ENCODE measurements around the gene STK36. TPM values are rescaled to one million over a fixed set of nuclear protein-coding genes. Genes with fewer than 3 reads are reported as not detected.

Gene STK36
- total and polyA plus RNA-seq, 4 experiments from 2014 or later: 3.7 to 27.3 (median 15.1) TPM

DNA sequence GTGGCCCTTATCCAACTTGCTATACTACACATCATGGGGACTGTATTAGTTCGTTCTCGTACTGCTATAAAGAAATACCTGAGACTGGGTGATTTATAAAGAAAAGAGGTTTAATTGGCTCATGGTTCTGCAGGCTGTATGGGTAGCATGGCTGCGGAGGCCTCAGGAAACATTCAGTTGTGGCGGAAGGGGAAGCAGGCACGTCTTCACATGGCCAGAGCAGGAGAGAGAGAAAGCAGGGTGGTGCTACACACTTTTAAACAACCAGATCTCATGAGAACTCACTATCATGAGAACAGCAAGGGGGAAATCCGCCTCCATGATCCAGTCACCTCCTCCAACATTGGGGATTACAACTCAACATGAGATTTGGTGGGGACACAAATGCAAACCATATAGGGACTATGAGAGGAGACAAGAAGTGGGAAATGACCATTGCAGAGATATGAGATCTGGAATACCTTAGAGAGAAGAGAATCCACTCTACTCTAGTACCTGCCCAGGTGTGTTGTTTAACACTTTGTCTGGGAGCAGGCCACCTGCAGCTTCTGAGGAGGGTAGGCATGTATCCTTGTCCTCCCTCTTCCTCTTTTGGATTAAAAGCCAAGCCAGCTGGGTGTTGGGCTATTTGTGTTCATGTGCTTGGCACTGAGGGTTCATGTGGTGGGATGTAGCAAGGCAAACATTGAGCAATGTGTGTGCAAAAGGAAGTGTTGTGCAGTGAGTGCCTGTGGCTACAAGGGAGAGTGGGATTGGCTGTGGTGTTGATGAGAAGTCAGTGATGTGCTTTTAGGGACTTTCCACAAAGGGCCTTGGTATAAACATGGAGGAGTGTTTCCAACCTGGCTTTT is 61.5 kb downstream of the STK36 start:
- POLR2A ChIA-PET (ENCODE audit: partially characterized antibody): no interaction called here
- Histone ChIP-seq H3K4me1 (ENCODE audit: insufficient read depth, low read length) (peaks cover 11% of the 10 kb centered on the region), H3K9me3 (ENCODE audit: control insufficient read depth in 1 of 2, low read length in 2 of 2) (no peaks in the 10 kb centered on the region), H3K27me3 (ENCODE audit: insufficient read depth, low read length) (no peaks in the 10 kb centered on the region), H3K4me3 (ENCODE audit: low read length in 2 of 2) (no peak overlapping the region), H3K27ac (ENCODE audit: low read depth, low read length) (no peak overlapping the region), H3K36me3 (ENCODE audit: insufficient read depth, low read length) (peaks cover 3% of the 10 kb centered on the region)
- intact Hi-C loops (cut with micrococcal nuclease): no loop called here
- peak in 2 of 5 donors; percentile 22 to 48 for DNase-seq
- peaks cover 13 to 17% (median 13%) of the 10 kb centered on the region in 4 donors for H3K4me1 Mint-ChIP-seq
- H3K4me3 Mint-ChIP-seq: no peak overlapping the region
- H3K27me3 Mint-ChIP-seq: no peaks in the 10 kb centered on the region
- peaks cover 36 to 39% of the 10 kb centered on the region in 2 donors for H3K36me3 Mint-ChIP-seq
- peak overlapping the region in 4 of 7 donors; percentile 19 to 71 (median 24) for H3K27ac Mint-ChIP-seq
- CTCF ChIA-PET (ENCODE audit: partially characterized antibody): no interaction called here
- H3K9me3 Mint-ChIP-seq: no peaks in the 10 kb centered on the region

DNA sequence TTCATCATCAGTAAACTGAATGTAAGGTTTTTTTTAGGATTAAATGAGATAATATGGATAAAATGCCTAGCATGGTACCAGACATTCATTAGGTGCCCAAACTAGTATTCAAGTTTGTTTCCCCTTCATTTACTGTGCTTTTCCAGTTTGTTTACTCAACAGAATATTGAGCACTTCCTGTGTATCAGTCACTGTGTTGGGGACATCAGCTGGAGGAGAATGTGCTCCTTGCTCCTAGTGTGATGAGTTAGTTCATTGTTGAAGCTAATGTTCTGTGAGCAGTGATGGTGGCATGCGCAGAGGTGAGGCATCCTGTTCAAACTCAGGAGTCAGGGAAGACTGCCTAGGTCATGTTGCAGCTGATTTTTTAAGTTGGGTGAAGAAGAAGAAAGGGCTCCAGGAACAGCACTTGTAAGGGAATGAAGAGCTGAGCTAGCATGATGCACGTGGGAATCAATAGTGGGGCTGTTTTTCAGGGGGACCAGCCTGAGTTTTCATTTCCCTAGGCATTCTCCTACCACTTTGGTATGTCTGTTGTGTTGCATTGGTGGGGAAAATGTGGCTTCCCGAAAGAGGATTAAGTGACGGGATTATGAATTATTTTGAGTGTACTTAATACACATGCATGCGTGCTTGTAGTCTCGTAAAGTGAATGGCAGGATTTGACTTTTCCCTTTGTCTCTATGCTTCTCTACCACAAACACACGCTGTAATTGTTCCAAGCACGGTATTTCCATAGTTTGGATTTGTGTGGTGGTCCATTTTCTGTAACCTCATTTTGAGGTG is 62.5 kb downstream of the STK36 start:
- peaks cover 11% of the 10 kb centered on the region for H3K4me1 ChIP-seq (ENCODE audit: insufficient read depth, low read length)
- POLR2A ChIA-PET (ENCODE audit: partially characterized antibody): no interaction called here
- no peak overlapping the region for H3K27ac ChIP-seq (ENCODE audit: low read depth, low read length)
- Mint-ChIP-seq H3K9me3 (no peaks in the 10 kb centered on the region), H3K27me3 (no peaks in the 10 kb centered on the region), H3K4me1 (peaks cover 13 to 17% (median 13%) of the 10 kb centered on the region in 4 donors), H3K36me3 (peaks cover 37 to 48% of the 10 kb centered on the region in 2 donors), H3K27ac (peak overlapping the region in 2 of 7 donors; percentile 43 to 55), H3K4me3 (no peak overlapping the region)
- no peak overlapping the region for H3K4me3 ChIP-seq (ENCODE audit: low read length in 2 of 2)
- CTCF ChIA-PET (ENCODE audit: partially characterized antibody): no interaction called here
- no peaks in the 10 kb centered on the region for H3K27me3 ChIP-seq (ENCODE audit: insufficient read depth, low read length)
- intact Hi-C loops (cut with micrococcal nuclease): no loop called here
- no peak for DNase-seq
- peaks cover 11% of the 10 kb centered on the region for H3K36me3 ChIP-seq (ENCODE audit: insufficient read depth, low read length)
- H3K9me3 ChIP-seq (ENCODE audit: control insufficient read depth in 1 of 2, low read length in 2 of 2): no peaks in the 10 kb centered on the region

- peaks cover 48 to 62% of the 10 kb centered on the region in 2 donors for H3K36me3 Mint-ChIP-seq
- Histone ChIP-seq H3K4me1 (ENCODE audit: insufficient read depth, low read length) (peaks cover 11% of the 10 kb centered on the region), H3K27ac (ENCODE audit: low read depth, low read length) (no peak overlapping the region), H3K9me3 (ENCODE audit: control insufficient read depth in 1 of 2, low read length in 2 of 2) (no peaks in the 10 kb centered on the region), H3K4me3 (ENCODE audit: low read length in 2 of 2) (no peak overlapping the region), H3K36me3 (ENCODE audit: insufficient read depth, low read length) (peaks cover 11% of the 10 kb centered on the region), H3K27me3 (ENCODE audit: insufficient read depth, low read length) (no peaks in the 10 kb centered on the region)
- no peak for DNase-seq
- ChIA-PET CTCF (ENCODE audit: partially characterized antibody) (interaction anchor here (1.0 kb wide), 1 partner anchor 88 kb away, joined by 3 read pairs; no protein-coding TSS in a partner anchor), POLR2A (ENCODE audit: partially characterized antibody) (no interaction called here)
- intact Hi-C loops (cut with micrococcal nuclease): no loop called here
- no peaks in the 10 kb centered on the region for H3K9me3 Mint-ChIP-seq
- H3K4me3 Mint-ChIP-seq: no peak overlapping the region
- H3K4me1 Mint-ChIP-seq: peaks cover 13 to 17% (median 13%) of the 10 kb centered on the region in 4 donors
- no peaks in the 10 kb centered on the region for H3K27me3 Mint-ChIP-seq
- H3K27ac Mint-ChIP-seq: no peak overlapping the region
Observed at GRCh38 chr2:218736531-218736930, 64.6 kb downstream of the STK36 start.

GRCh38 chr2:218743068-218743467 is 71.2 kb downstream of the STK36 start:
- no peaks in the 10 kb centered on the region for H3K4me1 ChIP-seq (ENCODE audit: insufficient read depth, low read length)
- no peaks in the 10 kb centered on the region for H3K27me3 ChIP-seq (ENCODE audit: insufficient read depth, low read length)
- no peaks in the 10 kb centered on the region for H3K9me3 ChIP-seq (ENCODE audit: control insufficient read depth in 1 of 2, low read length in 2 of 2)
- POLR2A ChIA-PET (ENCODE audit: partially characterized antibody): no interaction called here
- Mint-ChIP-seq H3K9me3 (no peaks in the 10 kb centered on the region), H3K4me1 (peaks cover 0 to 2% (median 0%) of the 10 kb centered on the region in 4 donors), H3K36me3 (peaks cover 66 to 71% of the 10 kb centered on the region in 2 donors), H3K27ac (peak overlapping the region in 1 of 7 donors; percentile 31), H3K27me3 (no peaks in the 10 kb centered on the region), H3K4me3 (no peak overlapping the region)
- H3K36me3 ChIP-seq (ENCODE audit: insufficient read depth, low read length): peaks cover 38% of the 10 kb centered on the region
- intact Hi-C loops (cut with micrococcal nuclease): no loop called here
- H3K27ac ChIP-seq (ENCODE audit: low read depth, low read length): no peak overlapping the region
- CTCF ChIA-PET (ENCODE audit: partially characterized antibody): no interaction called here
- DNase-seq: no peak
- H3K4me3 ChIP-seq (ENCODE audit: low read length in 2 of 2): no peak overlapping the region

GRCh38 chr2:218744615-218745014 is 72.7 kb downstream of the STK36 start:
- H3K27ac Mint-ChIP-seq: no peak overlapping the region
- Histone ChIP-seq H3K4me1 (ENCODE audit: insufficient read depth, low read length) (no peaks in the 10 kb centered on the region), H3K4me3 (ENCODE audit: low read length in 2 of 2) (no peak overlapping the region), H3K27ac (ENCODE audit: low read depth, low read length) (no peak overlapping the region), H3K27me3 (ENCODE audit: insufficient read depth, low read length) (no peaks in the 10 kb centered on the region), H3K36me3 (ENCODE audit: insufficient read depth, low read length) (peaks cover 34% of the 10 kb centered on the region), H3K9me3 (ENCODE audit: control insufficient read depth in 1 of 2, low read length in 2 of 2) (no peaks in the 10 kb centered on the region)
- H3K9me3 Mint-ChIP-seq: no peaks in the 10 kb centered on the region
- no peak overlapping the region for H3K4me3 Mint-ChIP-seq
- ChIA-PET POLR2A (ENCODE audit: partially characterized antibody) (no interaction called here), CTCF (ENCODE audit: partially characterized antibody) (no interaction called here)
- H3K36me3 Mint-ChIP-seq: peaks cover 65 to 67% of the 10 kb centered on the region in 2 donors
- DNase-seq: no peak
- H3K27me3 Mint-ChIP-seq: no peaks in the 10 kb centered on the region
- peaks cover 0 to 2% (median 0%) of the 10 kb centered on the region in 4 donors for H3K4me1 Mint-ChIP-seq
- intact Hi-C loops (cut with micrococcal nuclease): no loop called here

DNA sequence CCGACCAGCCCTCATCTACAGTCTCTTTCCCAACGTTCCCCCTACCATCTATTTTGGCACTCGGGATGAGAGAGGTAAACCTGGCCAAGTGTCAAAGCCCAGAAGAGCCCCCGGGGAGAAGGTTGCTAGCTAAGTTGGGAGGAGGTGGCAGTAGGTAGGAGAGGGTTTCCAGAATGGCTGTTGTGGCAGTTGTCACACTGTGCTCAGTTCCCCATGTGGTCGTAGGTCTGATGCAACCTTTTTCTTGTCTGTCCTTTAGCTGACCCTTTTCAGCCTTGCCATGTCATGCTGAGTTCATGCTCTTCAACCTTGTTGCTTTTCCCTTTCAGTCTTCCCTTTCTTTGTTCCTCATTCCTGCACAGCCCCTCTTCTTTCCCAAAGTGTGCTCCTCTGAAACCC is 73.3 kb downstream of the STK36 start:
- peak overlapping the region in 2 of 7 donors; percentile 16 to 24 for H3K27ac Mint-ChIP-seq
- POLR2A ChIA-PET (ENCODE audit: partially characterized antibody): no interaction called here

More for the DNA sequence above, 73.3 kb downstream of the STK36 start:
- Histone ChIP-seq H3K27me3 (ENCODE audit: insufficient read depth, low read length) (no peaks in the 10 kb centered on the region), H3K36me3 (ENCODE audit: insufficient read depth, low read length) (peaks cover 39% of the 10 kb centered on the region), H3K9me3 (ENCODE audit: control insufficient read depth in 1 of 2, low read length in 2 of 2) (no peaks in the 10 kb centered on the region), H3K4me3 (ENCODE audit: low read length in 2 of 2) (no peak overlapping the region), H3K4me1 (ENCODE audit: insufficient read depth, low read length) (no peaks in the 10 kb centered on the region), H3K27ac (ENCODE audit: low read depth, low read length) (no peak overlapping the region)
- CTCF ChIA-PET (ENCODE audit: partially characterized antibody): no interaction called here
- no peak for DNase-seq
- peaks cover 66 to 67% of the 10 kb centered on the region in 2 donors for H3K36me3 Mint-ChIP-seq
- H3K4me1 Mint-ChIP-seq: peaks cover 0 to 2% (median 0%) of the 10 kb centered on the region in 4 donors
- intact Hi-C loops (cut with micrococcal nuclease): no loop called here
- H3K9me3 Mint-ChIP-seq: no peaks in the 10 kb centered on the region
- no peak overlapping the region for H3K4me3 Mint-ChIP-seq
- no peaks in the 10 kb centered on the region for H3K27me3 Mint-ChIP-seq

Measured in CD4-positive, alpha-beta memory T cell (primary cell).